ENCODE data around the gene AFF2.

- TF ChIP-seq POLR2A (IDR thresholded peaks at IDR 0.05) (no peak), CTCF (IDR thresholded peaks at IDR 0.05) (no peak)
Observed at GRCh38 chrX:148794350-148794749, 293.9 kb downstream of the AFF2 start.
